GM23338 (cell line): ENCODE results near the gene AGAP4. TPM values are rescaled to one million over a fixed set of nuclear protein-coding genes. Genes with fewer than 3 reads are reported as not detected.
"Not testable (repeated sequence)": the region's sequence is repeated elsewhere in the genome, so short reads cannot be mapped to it uniquely, and the experiment has no call there.

Source experiments
- ATAC-seq: fragments of 200-7000 bp; cut with Tn5 transposase; 3 replicates; pipeline ENCODE4 v1.9.1; 2020
- DNase-seq: peaks from one replicate; pipeline ENCODE4 v3.0.0-alpha.2; 2015; ENCODE audit warnings: low spot score
- H2AFZ ChIP-seq: fragments of 200-600 bp; sonication (generic); 2 replicates; pipeline ENCODE4 v1.8.0; 2016; ENCODE audit warnings: antibody characterized with exemption, mild to moderate bottlenecking, moderate library complexity
- H3F3A ChIP-seq: fragments of 200-600 bp; sonication (generic); replicated peaks from 2 replicates; pipeline ENCODE4 v1.8.0; 2017; ENCODE audit warnings: antibody characterized with exemption, mixed run types, low read depth
- H3K27ac ChIP-seq: fragments of 200-600 bp; sonication (generic); 2 replicates; pipeline ENCODE4 v1.6.1; 2016; ENCODE audit warnings: low read depth
- H3K27me3 ChIP-seq: fragments of 200-600 bp; sonication (generic); 2 replicates; pipeline ENCODE4 v1.8.0; 2016; ENCODE audit warnings: mild to moderate bottlenecking, mixed run types, moderate library complexity; ENCODE audit not compliant: insufficient read depth
- H3K36me3 ChIP-seq: fragments of 200-600 bp; sonication (generic); 2 replicates; pipeline ENCODE4 v1.8.0; 2016; ENCODE audit warnings: mild to moderate bottlenecking; ENCODE audit not compliant: insufficient read depth
- H3K4me1 ChIP-seq: fragments of 200-600 bp; sonication (generic); 2 replicates; pipeline ENCODE4 v1.8.0; 2016; ENCODE audit warnings: mild to moderate bottlenecking, moderate library complexity; ENCODE audit not compliant: insufficient read depth
- H3K4me2 ChIP-seq: fragments of 200-600 bp; sonication (generic); 2 replicates; pipeline ENCODE4 v1.7.1; 2017; ENCODE audit warnings: mixed run types
- H3K4me3 ChIP-seq: fragments of 200-600 bp; sonication (generic); 2 replicates; pipeline ENCODE4 v1.6.1; 2016; ENCODE audit warnings: mixed run types
- H3K79me2 ChIP-seq: fragments of 200-600 bp; sonication (generic); replicated peaks from 2 replicates; pipeline ENCODE4 v1.8.0; 2017; ENCODE audit warnings: mild to moderate bottlenecking; ENCODE audit not compliant: insufficient read depth
- H3K9me2 ChIP-seq: fragments of 200-600 bp; sonication (generic); 2 replicates; pipeline ENCODE4 v1.8.0; 2017; ENCODE audit not compliant: insufficient read depth
- H4K20me1 ChIP-seq: fragments of 200-600 bp; sonication (generic); replicated peaks from 2 replicates; pipeline ENCODE4 v1.8.0; 2017; ENCODE audit warnings: mild to moderate bottlenecking; ENCODE audit not compliant: insufficient read depth
- H3K27ac Mint-ChIP-seq: 2 replicates; pipeline ENCODE4 v1.8.0; 2020; ENCODE audit warnings: inconsistent platforms, mild to moderate bottlenecking, moderate library complexity, mixed read lengths
- H3K27me3 Mint-ChIP-seq: 3 replicates; pipeline ENCODE4 v1.8.0; 2022; ENCODE audit warnings: low read depth, mild to moderate bottlenecking, moderate library complexity, mixed read lengths, inconsistent platforms; ENCODE audit not compliant: insufficient read depth, poor library complexity
- H3K36me3 Mint-ChIP-seq: 3 replicates; pipeline ENCODE4 v1.8.0; 2021; ENCODE audit warnings: low read depth, mild to moderate bottlenecking, inconsistent platforms, moderate library complexity, mixed read lengths
- H3K4me1 Mint-ChIP-seq: 3 replicates; pipeline ENCODE4 v1.8.0; 2020; ENCODE audit warnings: mild to moderate bottlenecking, inconsistent platforms, mixed read lengths
- H3K4me3 Mint-ChIP-seq: 3 replicates; pipeline ENCODE4 v1.8.0; 2021; ENCODE audit warnings: moderate library complexity, mild to moderate bottlenecking, inconsistent platforms, mixed read lengths
- H3K9me3 Mint-ChIP-seq: 3 replicates; pipeline ENCODE4 v1.8.0; 2020; ENCODE audit warnings: moderate library complexity, mild to moderate bottlenecking, inconsistent platforms, mixed read lengths
- long read RNA-seq: library from polyadenylated mRNA; unstranded; transcript quantifications from one replicate; pipeline ENCODE4 v2.0.0, GENCODE V29; 2020; ENCODE audit not compliant: unreplicated experiment
- polyA plus RNA-seq: library from polyadenylated mRNA; unstranded; fragments of >200 nt; fragmentation: Nextera tagmentation; extraction: Ambion mirVana; gene quantifications from 2 replicates; pipeline ENCODE4 v1.2.1, GENCODE V29; 2016
- total RNA-seq: library from RNA; depleted of rRNA; stranded (reverse); fragments of >200 nt; shearing (Covaris generic); gene quantifications from 2 replicates; pipeline ENCODE4 v1.2.3, GENCODE V29; 2014; rRNA removed

The AGAP4 gene
- total RNA-seq (15.3 and 21.5 TPM in 2 replicates), polyA plus RNA-seq (17.6 and 19.9 TPM in 2 replicates)
- long read RNA-seq, partial matches to known transcripts, result 1 of 1 reads
- long read RNA-seq, other reads (novel, unspliced or antisense), result 0 of 1 reads

DNA sequence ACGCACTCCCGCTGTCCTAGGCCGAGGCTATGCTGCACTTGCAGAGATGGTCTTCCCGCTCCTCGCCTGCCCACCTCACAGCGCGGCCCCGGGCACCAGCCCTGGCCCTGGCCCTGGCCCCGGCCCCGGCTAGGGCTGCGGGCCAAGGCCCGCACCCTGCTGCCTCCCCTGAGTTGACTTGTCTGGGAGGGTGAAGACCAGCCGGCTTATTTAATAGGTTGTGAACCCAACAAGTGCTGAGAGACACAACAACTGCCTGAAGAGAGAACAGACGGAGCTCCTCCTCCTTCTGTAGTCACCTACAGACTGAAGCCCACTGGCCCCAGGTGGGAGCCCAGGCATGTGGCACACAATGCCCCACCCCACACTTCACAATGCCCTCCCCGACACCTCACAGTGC, at the start of gene AGAP4:
Gene AGAP4 (minus strand): TSS at position 101 of the 400 bp plus-strand sequence. CDS start 153 bp downstream, outside the sequence.
- H3K36me3 ChIP-seq, DNase-seq, H3K4me1 Mint-ChIP-seq, H3K79me2 ChIP-seq, H3K4me3 ChIP-seq, H3K27ac Mint-ChIP-seq, H2AFZ ChIP-seq, H3K9me2 ChIP-seq, H3K27ac ChIP-seq, H3K27me3 Mint-ChIP-seq, ATAC-seq, H3K4me2 ChIP-seq, H4K20me1 ChIP-seq, H3K4me1 ChIP-seq, H3K27me3 ChIP-seq, H3F3A ChIP-seq, H3K4me3 Mint-ChIP-seq, H3K9me3 Mint-ChIP-seq, H3K36me3 Mint-ChIP-seq: not testable (repeated sequence)

GRCh38 chr10:45890721-45891120, 43.4 kb upstream of the AGAP4 start:
- H3F3A ChIP-seq, H3K9me2 ChIP-seq, H3K79me2 ChIP-seq, H3K27ac Mint-ChIP-seq, DNase-seq, ATAC-seq, H3K9me3 Mint-ChIP-seq, H3K4me1 Mint-ChIP-seq, H3K27me3 Mint-ChIP-seq, H3K4me3 Mint-ChIP-seq, H3K36me3 Mint-ChIP-seq, H3K36me3 ChIP-seq, H3K27ac ChIP-seq, H3K4me3 ChIP-seq, H3K4me1 ChIP-seq, H3K27me3 ChIP-seq, H4K20me1 ChIP-seq, H3K4me2 ChIP-seq, H2AFZ ChIP-seq: not testable (repeated sequence)

DNA sequence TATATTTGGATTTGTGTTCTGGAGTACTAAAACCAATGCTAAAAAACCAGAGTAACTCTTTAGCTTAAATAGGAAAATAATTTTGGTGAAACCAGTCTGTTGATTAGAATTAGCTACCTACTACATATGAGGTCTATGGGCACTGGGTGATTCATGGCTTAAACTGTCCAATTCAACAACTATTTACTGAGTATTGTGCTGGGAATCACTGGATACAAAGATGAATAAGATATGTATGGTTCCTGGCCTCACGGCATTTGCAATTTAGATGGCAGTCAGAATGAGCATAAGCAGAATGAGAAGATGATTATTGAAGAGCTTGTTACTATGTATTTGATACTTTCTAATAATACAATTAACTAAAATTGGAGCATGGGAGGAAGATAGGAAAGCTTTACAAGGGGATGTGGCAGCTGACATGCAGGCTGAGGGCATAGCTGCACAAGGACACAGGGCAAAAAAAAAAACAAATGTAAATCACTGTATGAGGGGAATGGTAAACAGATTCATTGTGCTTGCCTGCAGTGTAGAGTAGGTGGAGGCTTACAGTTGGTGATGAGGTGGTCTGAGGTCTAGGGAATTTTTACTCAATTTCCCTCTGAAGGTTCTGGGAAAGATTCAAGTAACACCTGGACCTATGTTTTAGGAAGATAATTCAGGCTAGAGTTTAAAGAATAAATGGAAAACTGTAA, 42.4 kb upstream of the AGAP4 start:
- not testable (repeated sequence) for H3K36me3 Mint-ChIP-seq, H3K9me2 ChIP-seq, H2AFZ ChIP-seq, H3K4me3 ChIP-seq, H3K4me1 ChIP-seq, H3K4me1 Mint-ChIP-seq, H3K27me3 Mint-ChIP-seq, H4K20me1 ChIP-seq, H3K9me3 Mint-ChIP-seq, H3K4me2 ChIP-seq, DNase-seq, H3K36me3 ChIP-seq, H3K4me3 Mint-ChIP-seq, H3K27me3 ChIP-seq, H3K27ac ChIP-seq, H3F3A ChIP-seq, H3K79me2 ChIP-seq, H3K27ac Mint-ChIP-seq
- peak; percentile 43; the same call in 2 of the 3 replicates for ATAC-seq

GRCh38 chr10:45882880-45883279, 35.6 kb upstream of the AGAP4 start:
- H2AFZ ChIP-seq, DNase-seq, H3K4me1 Mint-ChIP-seq, H3K27ac Mint-ChIP-seq, H3F3A ChIP-seq, H3K9me3 Mint-ChIP-seq, H3K4me3 Mint-ChIP-seq, H3K4me1 ChIP-seq, H3K79me2 ChIP-seq, H4K20me1 ChIP-seq, ATAC-seq, H3K9me2 ChIP-seq, H3K36me3 Mint-ChIP-seq, H3K27me3 Mint-ChIP-seq, H3K36me3 ChIP-seq, H3K27me3 ChIP-seq, H3K4me2 ChIP-seq, H3K4me3 ChIP-seq, H3K27ac ChIP-seq: not testable (repeated sequence)

GRCh38 chr10:45865404-45865803, 18.1 kb upstream of the AGAP4 start:
- H3K4me3 ChIP-seq, H3K27me3 ChIP-seq, H3K27ac Mint-ChIP-seq, H3K79me2 ChIP-seq, H3K4me1 ChIP-seq, ATAC-seq, H3K9me2 ChIP-seq, H2AFZ ChIP-seq, DNase-seq, H3K4me3 Mint-ChIP-seq, H3K4me2 ChIP-seq, H3K9me3 Mint-ChIP-seq, H3K27me3 Mint-ChIP-seq, H3K27ac ChIP-seq, H3F3A ChIP-seq, H3K4me1 Mint-ChIP-seq, H4K20me1 ChIP-seq, H3K36me3 ChIP-seq: not testable (repeated sequence)
- peaks cover 23% of the 10 kb centered on the region; the same call in 2 of the 3 replicates for H3K36me3 Mint-ChIP-seq

GRCh38 chr10:45864264-45864663, 17.0 kb upstream of the AGAP4 start:
- H3K79me2 ChIP-seq, H4K20me1 ChIP-seq, H3F3A ChIP-seq, H2AFZ ChIP-seq, H3K27me3 Mint-ChIP-seq, DNase-seq, ATAC-seq, H3K4me2 ChIP-seq, H3K27me3 ChIP-seq, H3K9me3 Mint-ChIP-seq, H3K36me3 ChIP-seq, H3K4me3 ChIP-seq, H3K27ac Mint-ChIP-seq, H3K4me1 Mint-ChIP-seq, H3K4me1 ChIP-seq, H3K27ac ChIP-seq, H3K4me3 Mint-ChIP-seq, H3K9me2 ChIP-seq: not testable (repeated sequence)
- peaks cover 18% of the 10 kb centered on the region; the same call in 2 of the 3 replicates for H3K36me3 Mint-ChIP-seq
